ENCODE data around the gene WDR89. TPM values are rescaled to one million over a fixed set of nuclear protein-coding genes. Genes with fewer than 3 reads are reported as not detected.

The WDR89 gene
- total RNA-seq, 1 donor from 2014 or later: 15.3 TPM

DNA sequence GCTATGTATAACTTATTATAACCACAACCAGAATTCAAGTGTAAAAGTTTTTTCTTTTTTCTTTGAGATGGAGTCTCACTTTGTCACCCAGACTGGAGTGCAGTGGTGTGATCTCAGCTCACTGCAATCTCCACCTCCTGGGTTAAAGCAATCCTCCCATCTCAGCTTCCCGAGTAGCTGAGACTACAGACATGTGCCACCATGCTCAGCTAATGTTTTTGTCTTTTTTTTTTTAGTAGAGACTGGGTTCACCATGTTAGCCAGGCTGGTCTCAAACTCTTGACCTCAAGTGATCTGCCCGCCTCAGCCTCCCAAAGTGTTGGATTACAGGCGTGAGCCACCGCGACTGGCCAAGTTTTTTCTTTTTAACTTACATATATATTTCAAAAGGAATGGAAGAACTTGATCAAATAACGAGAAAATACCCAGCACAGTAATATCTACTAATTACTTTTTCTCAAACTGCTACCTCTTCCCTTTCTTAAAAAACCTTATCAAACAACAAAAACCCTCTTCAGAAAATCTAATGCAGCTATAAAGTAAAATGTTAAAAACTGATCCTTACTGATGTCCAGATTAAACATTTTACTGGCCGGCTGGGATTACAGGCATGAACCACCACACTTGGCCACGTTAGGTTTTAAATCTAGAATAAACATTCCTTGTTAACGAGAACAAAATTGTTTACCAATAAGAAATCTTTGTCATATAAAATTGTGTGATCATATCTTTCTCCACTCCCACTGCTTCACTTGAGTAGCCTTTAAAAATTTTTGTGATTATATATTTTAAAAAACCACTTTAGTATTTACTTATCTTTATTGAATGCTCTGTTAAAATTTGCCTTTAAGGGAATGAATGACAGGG lies 41.3 kb upstream of the WDR89 start:
- Mint-ChIP-seq H3K4me3 (ENCODE audit: unreplicated experiment) (no peak overlapping the region), H3K9me3 (ENCODE audit: unreplicated experiment) (no peaks in the 10 kb centered on the region), H3K27me3 (ENCODE audit: unreplicated experiment) (no peaks in the 10 kb centered on the region), H3K27ac (ENCODE audit: unreplicated experiment) (no peak overlapping the region), H3K36me3 (ENCODE audit: low read depth, unreplicated experiment) (no peaks in the 10 kb centered on the region), H3K4me1 (ENCODE audit: unreplicated experiment) (no peaks in the 10 kb centered on the region)
- TF ChIP-seq, protein P1, sequence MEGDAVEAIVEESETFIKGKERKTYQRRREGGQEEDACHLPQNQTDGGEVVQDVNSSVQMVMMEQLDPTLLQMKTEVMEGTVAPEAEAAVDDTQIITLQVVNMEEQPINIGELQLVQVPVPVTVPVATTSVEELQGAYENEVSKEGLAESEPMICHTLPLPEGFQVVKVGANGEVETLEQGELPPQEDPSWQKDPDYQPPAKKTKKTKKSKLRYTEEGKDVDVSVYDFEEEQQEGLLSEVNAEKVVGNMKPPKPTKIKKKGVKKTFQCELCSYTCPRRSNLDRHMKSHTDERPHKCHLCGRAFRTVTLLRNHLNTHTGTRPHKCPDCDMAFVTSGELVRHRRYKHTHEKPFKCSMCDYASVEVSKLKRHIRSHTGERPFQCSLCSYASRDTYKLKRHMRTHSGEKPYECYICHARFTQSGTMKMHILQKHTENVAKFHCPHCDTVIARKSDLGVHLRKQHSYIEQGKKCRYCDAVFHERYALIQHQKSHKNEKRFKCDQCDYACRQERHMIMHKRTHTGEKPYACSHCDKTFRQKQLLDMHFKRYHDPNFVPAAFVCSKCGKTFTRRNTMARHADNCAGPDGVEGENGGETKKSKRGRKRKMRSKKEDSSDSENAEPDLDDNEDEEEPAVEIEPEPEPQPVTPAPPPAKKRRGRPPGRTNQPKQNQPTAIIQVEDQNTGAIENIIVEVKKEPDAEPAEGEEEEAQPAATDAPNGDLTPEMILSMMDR (IDR thresholded peaks at IDR 0.05; ENCODE audit: unreplicated experiment): no peak
- no peak for DNase-seq (ENCODE audit: low spot score)

DNA sequence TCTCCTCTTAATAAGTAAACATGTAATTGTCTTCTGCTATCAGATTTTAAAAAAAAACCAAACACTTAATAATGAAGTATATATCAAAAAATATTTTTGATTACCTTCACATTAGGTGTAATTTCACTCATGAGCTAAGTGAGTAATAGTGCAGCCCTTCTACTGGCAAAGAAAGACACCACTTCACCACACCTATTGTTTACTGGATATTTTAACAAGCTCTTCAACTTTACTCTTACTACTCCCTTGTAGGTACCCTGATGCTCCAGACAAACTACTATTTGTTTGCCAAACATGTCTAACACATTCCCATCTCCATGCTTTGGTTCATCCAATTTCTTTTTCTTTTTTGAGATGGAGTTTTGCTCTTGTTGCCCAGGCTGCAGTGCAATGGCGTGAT lies 36.9 kb upstream of the WDR89 start:
- Mint-ChIP-seq H3K36me3 (ENCODE audit: low read depth, unreplicated experiment) (no peaks in the 10 kb centered on the region), H3K27me3 (ENCODE audit: unreplicated experiment) (no peaks in the 10 kb centered on the region)

DNA sequence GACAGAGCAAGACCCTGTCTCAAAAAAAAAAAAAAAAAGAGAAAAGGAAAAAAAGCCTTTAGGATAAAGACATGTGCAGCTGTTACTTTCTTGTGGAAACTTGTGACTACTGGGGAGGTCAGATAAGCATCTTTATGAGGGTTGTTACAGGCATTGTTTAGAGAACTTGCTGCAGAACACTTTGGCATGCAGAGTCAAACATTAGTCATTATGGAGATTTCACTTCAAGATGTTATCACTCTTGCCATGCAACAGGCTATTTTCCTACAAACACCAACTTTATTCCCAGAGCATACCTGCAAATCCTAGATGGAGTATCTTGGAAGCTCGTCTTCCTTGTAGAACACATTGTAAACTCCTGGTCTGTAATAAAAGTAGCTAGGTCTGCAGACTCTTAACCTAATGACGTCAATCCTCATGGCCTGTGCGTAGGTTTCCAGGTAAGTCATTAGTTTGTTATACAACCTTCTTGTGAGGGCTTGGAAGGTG lies 36.3 kb upstream of the WDR89 start:
- TF ChIP-seq, protein P1 (IDR thresholded peaks at IDR 0.05; ENCODE audit: unreplicated experiment): no peak
- DNase-seq (ENCODE audit: low spot score): no peak

More for the DNA sequence above, 36.9 kb upstream of the WDR89 start:
- no peaks in the 10 kb centered on the region for H3K4me1 Mint-ChIP-seq (ENCODE audit: unreplicated experiment)
- no peak for DNase-seq (ENCODE audit: low spot score)
- no peaks in the 10 kb centered on the region for H3K9me3 Mint-ChIP-seq (ENCODE audit: unreplicated experiment)
- H3K4me3 Mint-ChIP-seq (ENCODE audit: unreplicated experiment): no peak overlapping the region
- TF ChIP-seq, protein P1 (IDR thresholded peaks at IDR 0.05; ENCODE audit: unreplicated experiment): no peak
- no peak overlapping the region for H3K27ac Mint-ChIP-seq (ENCODE audit: unreplicated experiment)

DNA sequence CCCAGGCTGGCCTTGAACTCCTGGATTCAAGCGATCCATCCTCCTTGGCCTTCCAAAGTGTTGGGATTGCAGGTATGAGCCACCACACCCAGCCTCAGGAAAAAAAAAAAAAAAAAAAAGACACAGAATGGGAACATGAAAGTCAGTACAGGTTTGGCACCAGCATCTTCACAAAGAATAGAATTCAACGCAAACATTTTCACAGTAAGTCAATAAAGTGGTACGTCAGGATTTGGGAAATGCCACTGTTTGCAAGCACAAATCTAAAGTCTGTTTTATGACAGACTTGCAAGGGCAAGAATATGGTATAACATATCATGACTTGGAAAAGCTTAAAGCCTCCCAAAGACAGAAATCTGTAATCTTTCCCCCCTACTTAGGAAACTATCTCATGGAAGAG lies 34.9 kb upstream of the WDR89 start:
- H3K27me3 Mint-ChIP-seq (ENCODE audit: unreplicated experiment): no peaks in the 10 kb centered on the region
- no peaks in the 10 kb centered on the region for H3K4me1 Mint-ChIP-seq (ENCODE audit: unreplicated experiment)
- no peak for DNase-seq (ENCODE audit: low spot score)
- H3K4me3 Mint-ChIP-seq (ENCODE audit: unreplicated experiment): no peak overlapping the region
- no peaks in the 10 kb centered on the region for H3K36me3 Mint-ChIP-seq (ENCODE audit: low read depth, unreplicated experiment)
- no peaks in the 10 kb centered on the region for H3K9me3 Mint-ChIP-seq (ENCODE audit: unreplicated experiment)
- TF ChIP-seq, protein P1 (IDR thresholded peaks at IDR 0.05; ENCODE audit: unreplicated experiment): no peak
- H3K27ac Mint-ChIP-seq (ENCODE audit: unreplicated experiment): no peak overlapping the region

More for the DNA sequence above, 36.3 kb upstream of the WDR89 start:
- H3K27ac Mint-ChIP-seq (ENCODE audit: unreplicated experiment): no peak overlapping the region
- no peak overlapping the region for H3K4me3 Mint-ChIP-seq (ENCODE audit: unreplicated experiment)
- no peaks in the 10 kb centered on the region for H3K36me3 Mint-ChIP-seq (ENCODE audit: low read depth, unreplicated experiment)
- H3K27me3 Mint-ChIP-seq (ENCODE audit: unreplicated experiment): no peaks in the 10 kb centered on the region
- no peaks in the 10 kb centered on the region for H3K9me3 Mint-ChIP-seq (ENCODE audit: unreplicated experiment)
- no peaks in the 10 kb centered on the region for H3K4me1 Mint-ChIP-seq (ENCODE audit: unreplicated experiment)

DNA sequence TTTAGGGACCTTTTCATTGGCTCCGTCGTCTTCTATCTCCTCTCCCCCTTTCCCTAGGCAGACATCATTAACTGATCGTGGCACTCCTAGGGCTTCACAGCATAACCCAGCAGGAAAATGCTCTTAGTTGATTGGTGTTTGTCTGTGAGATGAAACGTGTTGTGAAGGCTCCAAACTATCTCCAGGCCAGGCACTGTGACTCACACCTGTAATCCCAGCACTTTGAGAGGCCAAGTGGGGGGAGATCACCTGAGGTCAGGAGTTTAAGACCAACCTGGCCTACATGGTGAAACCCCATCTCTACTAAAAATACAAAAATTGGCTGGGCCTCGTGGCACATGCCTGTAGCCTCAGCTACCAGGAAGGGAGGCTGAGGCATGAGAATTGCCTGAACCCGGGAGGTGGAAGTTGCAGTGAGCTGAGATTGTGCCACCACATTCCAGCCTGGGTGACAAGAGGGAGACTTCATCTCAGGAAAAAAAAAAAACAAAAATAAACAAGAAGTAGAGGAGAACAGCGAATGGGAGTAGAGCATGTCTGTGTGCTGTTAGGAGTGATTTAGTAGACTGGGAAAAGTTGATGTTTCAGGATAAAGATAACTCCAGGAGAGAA lies 32.3 kb upstream of the WDR89 start:
- TF ChIP-seq, protein P1 (IDR thresholded peaks at IDR 0.05; ENCODE audit: unreplicated experiment): no peak
- H3K9me3 Mint-ChIP-seq (ENCODE audit: unreplicated experiment): no peaks in the 10 kb centered on the region
- DNase-seq (ENCODE audit: low spot score): no peak
- H3K36me3 Mint-ChIP-seq (ENCODE audit: low read depth, unreplicated experiment): no peaks in the 10 kb centered on the region
- H3K4me3 Mint-ChIP-seq (ENCODE audit: unreplicated experiment): no peak overlapping the region
- H3K4me1 Mint-ChIP-seq (ENCODE audit: unreplicated experiment): no peaks in the 10 kb centered on the region
- H3K27ac Mint-ChIP-seq (ENCODE audit: unreplicated experiment): no peak overlapping the region
- no peaks in the 10 kb centered on the region for H3K27me3 Mint-ChIP-seq (ENCODE audit: unreplicated experiment)
